ENCODE data around the gene NELL1.

NELL1 gene

GRCh38 chr11:21350613-21351012, 681.2 kb downstream of the NELL1 start:
- no peak for DNase-seq (ENCODE audit: low read depth, low spot score)

GRCh38 chr11:21353425-21353824, 684.0 kb downstream of the NELL1 start:
- no peak overlapping the region for H3K4me3 ChIP-seq (ENCODE audit: low read length)
- DNase-seq (ENCODE audit: low read depth, low spot score), result no peak

More at GRCh38 chr11:21350613-21351012, 681.2 kb downstream of the NELL1 start:
- no peak overlapping the region for H3K4me3 ChIP-seq (ENCODE audit: low read length)

- no peak overlapping the region for H3K4me3 ChIP-seq (ENCODE audit: low read length)
- no peak for DNase-seq (ENCODE audit: low read depth, low spot score)
Measured at GRCh38 chr11:21364866-21365624, 695.7 kb downstream of the NELL1 start.

GRCh38 chr11:21369947-21370346, 700.6 kb downstream of the NELL1 start:
- no peak overlapping the region for H3K4me3 ChIP-seq (ENCODE audit: low read length)
- no peak for DNase-seq (ENCODE audit: low read depth, low spot score)

- no peak for DNase-seq (ENCODE audit: low read depth, low spot score)
Measured at GRCh38 chr11:21371044-21371443, 701.7 kb downstream of the NELL1 start.

GRCh38 chr11:21372672-21373071, 703.3 kb downstream of the NELL1 start:
- no peak for DNase-seq (ENCODE audit: low read depth, low spot score)
- no peak overlapping the region for H3K4me3 ChIP-seq (ENCODE audit: low read length)

More at GRCh38 chr11:21371044-21371443, 701.7 kb downstream of the NELL1 start:
- no peak overlapping the region for H3K4me3 ChIP-seq (ENCODE audit: low read length)

GRCh38 chr11:21374376-21374775, 705.0 kb downstream of the NELL1 start:
- H3K4me3 ChIP-seq (ENCODE audit: low read length), result no peak overlapping the region
- no peak for DNase-seq (ENCODE audit: low read depth, low spot score)

GRCh38 chr11:21385669-21386440, 716.5 kb downstream of the NELL1 start:
- H3K4me3 ChIP-seq (ENCODE audit: low read length), result no peak overlapping the region
- DNase-seq (ENCODE audit: low read depth, low spot score), result no peak

- H3K4me3 ChIP-seq (ENCODE audit: low read length), result no peak overlapping the region
- DNase-seq (ENCODE audit: low read depth, low spot score), result no peak
Measured at GRCh38 chr11:21390430-21390829, 721.0 kb downstream of the NELL1 start.

GRCh38 chr11:21396342-21397008, 727.1 kb downstream of the NELL1 start:
- DNase-seq (ENCODE audit: low read depth, low spot score), result no peak
- no peak overlapping the region for H3K4me3 ChIP-seq (ENCODE audit: low read length)

- no peak for DNase-seq (ENCODE audit: low read depth, low spot score)
Measured at GRCh38 chr11:21398195-21398594, 728.8 kb downstream of the NELL1 start.

GRCh38 chr11:21401496-21401895, 732.1 kb downstream of the NELL1 start:
- no peak for DNase-seq (ENCODE audit: low read depth, low spot score)

More at GRCh38 chr11:21398195-21398594, 728.8 kb downstream of the NELL1 start:
- no peak overlapping the region for H3K4me3 ChIP-seq (ENCODE audit: low read length)

GRCh38 chr11:21402274-21402673, 732.9 kb downstream of the NELL1 start:
- H3K4me3 ChIP-seq (ENCODE audit: low read length), result no peak overlapping the region
- no peak for DNase-seq (ENCODE audit: low read depth, low spot score)

More at GRCh38 chr11:21401496-21401895, 732.1 kb downstream of the NELL1 start:
- no peak overlapping the region for H3K4me3 ChIP-seq (ENCODE audit: low read length)

GRCh38 chr11:21403069-21403468, 733.7 kb downstream of the NELL1 start:
- H3K4me3 ChIP-seq (ENCODE audit: low read length), result no peak overlapping the region
- DNase-seq (ENCODE audit: low read depth, low spot score), result no peak

- no peak for DNase-seq (ENCODE audit: low read depth, low spot score)
- H3K4me3 ChIP-seq (ENCODE audit: low read length), result no peak overlapping the region
Measured at GRCh38 chr11:21405422-21405821, 736.0 kb downstream of the NELL1 start.

- DNase-seq (ENCODE audit: low read depth, low spot score), result no peak
- H3K4me3 ChIP-seq (ENCODE audit: low read length), result no peak overlapping the region
Measured at GRCh38 chr11:21410513-21410912, 741.1 kb downstream of the NELL1 start.

GRCh38 chr11:21411104-21411503, 741.7 kb downstream of the NELL1 start:
- no peak overlapping the region for H3K4me3 ChIP-seq (ENCODE audit: low read length)
- no peak for DNase-seq (ENCODE audit: low read depth, low spot score)

GRCh38 chr11:21411597-21411996, 742.2 kb downstream of the NELL1 start:
- DNase-seq (ENCODE audit: low read depth, low spot score), result no peak
- H3K4me3 ChIP-seq (ENCODE audit: low read length), result no peak overlapping the region

GRCh38 chr11:21412652-21413383, 743.4 kb downstream of the NELL1 start:
- H3K4me3 ChIP-seq (ENCODE audit: low read length), result no peak overlapping the region
- no peak for DNase-seq (ENCODE audit: low read depth, low spot score)

Measured in Jurkat, Clone E6-1 (cell line).